HT1080 (cell line): ENCODE data around the gene SHISAL2B. TPM values are rescaled to one million over a fixed set of nuclear protein-coding genes. Genes with fewer than 3 reads are reported as not detected.
"Not testable (repeated sequence)": the region's sequence is repeated elsewhere in the genome, so short reads cannot be mapped to it uniquely, and the experiment has no call there.

ENCODE experiments used
- DNase-seq: peaks from one replicate; pipeline ENCODE4 v3.0.0-alpha.2; 2015; ENCODE audit warnings: low read depth
- total RNA-seq: library from RNA; depleted of rRNA; stranded (reverse); fragments of >200 nt; shearing (Covaris generic); gene quantifications from 2 replicates; pipeline ENCODE4 v1.2.3, GENCODE V29; 2014; rRNA removed

Gene SHISAL2B
- total RNA-seq, 1 experiment from 2014 or later, result 0.10 TPM

DNA sequence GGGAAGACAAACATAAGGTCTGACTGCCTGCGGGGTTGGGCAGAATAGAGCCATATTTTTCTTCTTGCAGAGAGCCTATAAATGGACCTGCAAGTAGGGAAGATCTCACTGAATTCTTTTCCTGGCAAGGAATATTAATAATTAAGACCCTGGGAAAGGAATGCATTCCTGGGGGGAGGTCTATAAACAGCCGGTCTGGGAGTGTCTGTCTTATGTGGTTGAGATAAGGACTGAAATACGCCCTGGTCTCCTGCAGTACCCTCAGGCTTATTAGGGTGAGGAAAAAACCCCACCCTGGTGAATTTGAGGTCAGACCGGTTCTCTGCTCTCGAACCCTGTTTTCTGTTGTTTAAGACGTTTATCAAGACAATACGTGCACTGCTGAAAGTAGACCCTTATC, 6.1 kb downstream of the SHISAL2B start:
- not testable (repeated sequence) for DNase-seq

DNA sequence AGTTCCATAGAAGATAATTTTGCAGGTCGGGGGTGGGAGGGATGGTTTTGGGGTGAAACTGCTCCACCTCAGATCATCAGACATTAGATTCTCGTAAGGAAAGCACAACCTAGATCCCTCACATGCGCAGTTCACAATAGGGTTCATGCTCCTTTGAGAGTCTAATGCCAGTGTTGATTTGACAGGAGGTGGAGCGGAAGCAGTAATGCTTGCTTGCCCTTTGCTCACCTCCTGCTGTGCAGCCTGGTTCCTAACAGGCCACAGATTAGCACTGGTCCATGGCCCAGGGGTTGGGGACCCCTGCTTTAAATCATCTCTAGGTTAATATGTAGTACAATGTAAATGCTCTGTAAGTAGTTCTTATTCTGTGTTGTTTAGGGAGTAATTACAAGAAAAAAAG, 10.5 kb downstream of the SHISAL2B start:
- no peak for DNase-seq

DNA sequence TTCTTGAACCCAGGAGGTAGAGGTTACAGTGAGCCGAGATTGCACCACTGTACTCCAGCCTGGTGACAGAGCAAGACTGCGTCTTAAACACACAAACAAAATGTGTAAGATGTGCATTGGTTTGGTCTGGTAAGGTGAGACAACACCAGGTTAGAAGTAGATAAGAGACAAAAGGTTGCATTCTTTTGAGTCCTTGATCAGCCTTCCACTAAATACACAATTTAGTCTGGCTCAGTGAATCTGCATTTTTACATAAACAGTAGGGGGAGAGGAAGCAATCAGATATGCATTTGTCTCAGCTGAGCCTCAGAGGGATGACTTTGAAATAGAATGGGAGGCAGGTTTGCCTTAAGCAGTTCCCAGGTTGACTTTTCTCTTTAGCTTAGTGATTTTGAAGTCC, 15.8 kb downstream of the SHISAL2B start:
- DNase-seq, result not testable (repeated sequence)

DNA sequence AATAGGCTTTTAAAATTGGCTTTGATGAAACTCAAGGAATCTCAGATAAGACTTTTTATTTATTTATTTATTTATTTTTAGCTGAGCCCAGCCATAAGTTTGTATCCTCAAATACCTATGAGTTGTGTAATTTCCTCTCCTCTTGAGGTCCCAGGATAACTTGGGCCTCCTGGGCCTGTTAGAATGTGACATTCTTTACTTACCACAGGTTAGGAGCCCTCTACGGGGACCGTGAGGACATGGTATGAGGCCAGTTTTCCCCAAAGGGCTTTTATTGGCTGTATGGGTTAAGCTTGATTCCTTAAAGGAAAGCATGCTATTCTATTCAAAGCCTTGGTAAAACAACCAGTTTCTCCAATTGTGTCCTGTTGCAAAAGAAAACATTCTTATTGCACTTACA, 16.9 kb downstream of the SHISAL2B start:
- DNase-seq, result no peak

DNA sequence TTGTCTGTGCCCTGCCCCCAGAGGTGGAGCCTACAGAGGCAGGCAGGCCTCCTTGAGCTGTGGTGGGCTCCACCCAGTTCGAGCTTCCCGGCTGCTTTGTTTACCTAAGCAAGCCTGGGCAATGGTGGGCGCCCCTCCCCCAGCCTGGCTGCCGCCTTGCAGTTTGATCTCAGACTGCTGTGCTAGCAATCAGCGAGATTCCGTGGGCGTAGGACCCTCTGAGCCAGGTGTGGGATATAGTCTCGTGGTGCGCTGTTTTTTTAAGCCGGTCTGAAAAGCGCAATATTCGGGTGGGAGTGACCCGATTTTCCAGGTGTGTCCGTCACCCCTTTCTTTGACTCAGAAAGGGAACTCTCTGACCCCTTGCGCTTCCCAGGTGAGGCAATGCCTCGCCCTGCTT, 24.2 kb downstream of the SHISAL2B start:
- not testable (repeated sequence) for DNase-seq

DNA sequence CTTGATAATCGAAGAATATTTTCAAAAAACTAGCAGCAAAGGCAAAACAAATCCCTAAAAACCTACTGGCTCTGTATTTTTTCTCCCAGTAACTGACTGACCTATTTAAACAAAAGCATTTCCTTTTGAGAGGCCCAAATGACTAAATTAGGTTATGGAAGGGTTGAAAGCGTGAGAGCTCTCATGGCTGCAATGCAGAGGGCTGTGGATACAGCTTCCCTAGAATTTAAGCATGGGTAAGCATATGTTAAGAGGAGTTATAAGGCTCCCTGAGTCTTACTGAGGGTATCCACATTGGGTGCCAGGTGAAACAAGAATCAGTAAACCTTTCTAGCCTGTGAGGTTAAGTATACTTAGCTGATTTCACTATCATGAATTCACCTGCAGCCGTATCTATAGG, 32.3 kb downstream of the SHISAL2B start:
- no peak for DNase-seq

DNA sequence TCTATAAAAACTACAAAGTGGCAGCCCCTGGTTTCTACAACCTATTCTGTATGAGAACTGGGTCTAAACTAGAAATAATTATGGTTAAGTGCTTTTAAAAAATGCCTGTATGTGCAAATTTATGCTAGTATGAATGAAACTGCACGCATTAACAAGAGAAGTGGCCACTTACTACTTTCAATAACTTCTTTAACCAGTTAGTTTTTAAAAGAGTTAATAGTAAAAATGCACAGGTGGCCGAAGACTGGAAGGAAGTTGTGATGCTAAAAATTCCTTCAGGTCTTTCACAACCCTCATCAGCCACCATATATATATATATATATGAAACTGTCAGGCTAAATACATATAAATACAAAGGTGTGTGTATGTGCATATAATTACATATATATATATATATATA, 36.8 kb downstream of the SHISAL2B start:
- no peak for DNase-seq

DNA sequence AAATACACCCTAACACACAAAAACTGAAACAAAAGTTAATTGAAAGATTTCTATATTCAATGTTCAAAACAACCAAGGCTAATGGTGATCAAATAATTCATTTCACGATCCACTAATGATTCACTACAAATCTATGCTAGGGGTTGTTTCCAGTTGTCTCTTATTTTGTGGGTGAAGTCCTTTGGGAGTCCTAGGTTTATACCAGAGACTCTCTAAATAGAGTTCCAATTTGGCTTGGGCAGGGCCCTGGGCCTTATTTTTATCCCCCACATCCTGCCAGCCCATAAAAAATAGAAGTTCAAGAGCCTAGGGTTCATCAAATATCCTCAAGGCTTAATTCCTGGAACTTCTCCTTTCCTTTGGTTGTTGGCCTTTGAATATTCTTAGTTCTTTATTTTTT, 52.1 kb downstream of the SHISAL2B start:
- no peak for DNase-seq

DNA sequence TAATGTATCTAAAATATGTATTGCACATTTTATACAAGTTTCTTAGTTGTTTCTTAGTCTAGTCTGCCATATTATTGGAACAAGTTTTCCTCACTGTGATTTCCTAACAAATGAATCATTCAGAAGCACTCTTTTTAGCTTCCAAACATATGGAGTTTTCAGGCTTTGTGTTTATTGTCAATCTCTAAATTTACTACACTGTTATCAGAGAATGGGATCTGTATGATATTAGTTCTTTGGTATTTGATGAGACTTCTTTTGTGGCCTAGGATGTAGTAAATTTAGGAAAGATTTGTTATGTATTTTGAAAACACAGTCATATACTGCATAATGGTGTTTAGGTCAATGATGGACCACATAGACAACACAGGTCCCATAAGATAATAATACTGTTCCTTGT, 52.5 kb downstream of the SHISAL2B start:
- DNase-seq, result no peak

DNA sequence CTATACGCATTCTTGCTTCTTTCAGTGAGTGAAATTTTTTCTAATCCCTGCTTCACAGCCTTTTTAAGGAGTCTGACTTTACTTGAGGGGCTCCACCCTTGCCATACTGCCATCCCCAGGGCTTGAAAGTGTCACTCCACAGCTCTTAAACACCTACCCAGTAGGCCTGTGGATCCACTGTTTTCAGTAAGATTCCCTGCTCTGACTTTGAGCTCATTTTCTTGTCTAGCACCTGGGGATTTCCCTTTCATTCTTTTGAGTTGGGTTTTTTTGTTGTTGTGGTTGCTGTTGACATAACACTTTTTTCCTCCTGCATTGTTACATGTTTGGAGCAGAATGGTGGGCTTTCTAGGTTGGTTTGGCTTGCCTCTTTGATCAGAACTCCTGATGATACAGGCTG, 54.6 kb downstream of the SHISAL2B start:
- no peak for DNase-seq

DNA sequence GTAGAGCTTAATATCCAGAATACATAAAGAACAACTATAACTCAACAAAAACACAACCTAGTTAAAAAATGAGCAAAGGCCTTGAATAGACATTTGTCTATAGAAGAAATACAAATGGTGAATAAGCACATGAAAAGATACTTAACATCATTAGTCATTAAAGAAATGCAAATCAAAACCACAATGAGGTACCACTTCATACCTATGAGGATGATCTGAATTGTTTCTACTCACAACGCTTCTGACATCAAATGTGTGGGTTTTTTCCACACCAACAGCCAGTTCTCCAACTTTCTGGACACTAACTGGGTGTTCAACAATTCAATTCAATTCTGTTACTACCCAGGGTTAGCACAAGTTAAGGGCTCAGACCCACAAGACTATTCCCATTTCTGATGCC, 56.1 kb downstream of the SHISAL2B start:
- no peak for DNase-seq

DNA sequence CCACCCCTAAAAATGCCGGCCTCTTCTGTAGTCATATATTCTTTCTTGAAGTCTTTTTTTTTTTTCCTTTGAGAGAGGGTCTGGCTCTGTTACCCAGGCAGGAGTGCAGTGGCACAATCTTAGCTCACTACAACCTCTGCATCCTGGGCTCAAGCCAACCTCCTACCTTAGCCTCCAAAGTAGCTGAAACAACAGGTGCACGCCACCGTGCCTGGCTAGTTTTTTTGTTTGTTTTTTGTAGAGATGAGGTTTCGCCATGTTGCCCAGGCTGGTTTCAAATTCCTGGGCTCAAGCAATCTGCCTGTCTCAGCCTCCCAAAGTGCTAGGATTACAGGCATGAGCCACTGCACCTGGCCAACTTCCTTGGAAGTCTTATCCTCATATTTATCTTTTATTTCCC, 59.1 kb downstream of the SHISAL2B start:
- DNase-seq, result no peak

DNA sequence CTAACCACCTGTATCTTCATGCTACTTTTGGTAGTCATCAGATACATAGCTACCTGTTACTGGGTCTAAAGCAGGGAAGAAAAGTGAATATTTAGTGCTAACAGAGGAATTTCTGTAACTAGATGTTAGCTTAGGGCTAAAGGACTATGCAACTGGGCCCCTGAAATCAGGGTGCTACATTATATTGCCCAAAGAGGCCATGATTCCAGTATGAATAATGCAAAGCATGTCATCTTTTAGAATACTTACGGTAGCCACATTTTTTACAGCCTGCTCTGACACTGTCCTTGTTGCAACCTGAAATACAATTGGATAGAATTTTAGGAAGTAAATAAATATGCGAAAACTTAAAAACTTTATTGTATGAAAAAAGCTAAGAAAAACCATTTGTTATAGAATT, 63.8 kb downstream of the SHISAL2B start:
- DNase-seq, result no peak

DNA sequence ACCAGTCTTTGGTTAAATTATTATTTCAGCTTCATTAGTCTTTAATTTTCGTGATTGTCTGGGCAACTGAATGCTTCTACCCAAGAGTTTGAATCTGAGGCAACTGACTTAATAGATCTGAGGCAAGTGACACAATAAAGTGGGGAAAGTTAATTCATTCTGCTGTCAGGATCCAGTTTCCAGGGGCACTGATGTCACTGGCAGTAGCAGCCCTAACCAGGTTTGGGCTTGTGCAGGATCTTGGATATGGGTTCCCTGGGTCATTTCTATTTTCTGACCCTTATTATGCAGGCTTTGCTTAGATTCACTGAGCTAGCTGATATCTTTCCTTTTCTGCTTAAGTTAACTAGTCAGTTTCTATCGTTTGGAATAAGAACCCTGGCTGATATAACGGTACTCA, 68.6 kb downstream of the SHISAL2B start:
- no peak for DNase-seq

DNA sequence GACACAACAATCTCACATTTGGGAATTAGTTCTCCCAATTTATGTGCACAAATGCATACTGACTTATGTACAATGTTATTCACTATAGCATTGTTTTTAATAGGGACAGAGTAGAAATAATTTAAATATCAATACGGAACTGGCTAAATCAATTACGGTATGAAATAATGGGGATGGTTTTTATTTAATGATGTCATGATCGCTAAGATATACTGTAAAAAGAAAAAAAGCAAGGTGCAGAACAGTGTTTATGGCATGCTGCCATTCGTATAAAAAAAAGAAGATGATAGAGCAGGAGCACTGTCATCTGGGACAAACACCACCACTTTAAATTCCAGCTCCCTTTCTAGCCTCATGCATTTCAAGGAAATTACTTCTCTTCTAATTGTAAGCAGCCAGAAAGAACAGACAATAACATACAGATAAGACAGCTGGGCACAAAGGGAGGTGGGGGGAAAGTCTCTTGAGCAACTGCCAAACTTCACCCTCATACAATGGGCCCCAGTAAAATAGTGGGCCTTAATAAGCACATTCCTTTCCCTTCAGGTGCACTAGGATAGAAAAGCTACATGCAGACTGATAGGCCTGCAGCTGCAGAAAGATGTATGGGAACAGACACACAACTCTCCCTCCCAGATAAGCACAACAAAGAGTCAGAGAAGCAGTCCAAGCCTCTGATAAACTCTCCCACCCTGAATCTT, 69.8 kb downstream of the SHISAL2B start:
- DNase-seq, result no peak

DNA sequence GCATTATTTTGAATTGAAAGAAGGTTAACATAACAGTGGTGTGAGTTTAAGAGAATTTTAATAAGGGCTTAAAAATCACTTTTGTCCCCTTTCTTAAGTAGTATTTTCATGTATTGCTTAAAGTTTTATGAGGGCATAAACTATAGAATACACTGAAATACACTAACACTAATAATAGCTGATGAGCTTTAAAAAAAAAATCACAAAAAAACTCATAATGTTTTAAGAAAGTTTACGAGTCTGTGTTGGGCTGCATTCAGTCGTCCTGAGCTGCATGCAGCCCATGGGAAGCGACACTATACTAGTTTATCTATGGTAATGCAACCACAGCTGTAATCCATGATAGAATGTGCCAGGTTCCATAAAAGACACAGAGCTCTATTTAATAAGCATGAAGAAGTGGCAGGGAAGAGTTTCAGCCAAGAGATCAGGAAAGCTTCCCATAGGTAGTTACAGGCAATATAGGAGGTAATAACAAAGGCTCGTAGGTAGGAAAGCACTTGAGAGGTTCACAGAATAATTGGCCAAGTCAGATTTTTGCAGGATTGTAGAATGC, 73.7 kb downstream of the SHISAL2B start:
- DNase-seq, result no peak

DNA sequence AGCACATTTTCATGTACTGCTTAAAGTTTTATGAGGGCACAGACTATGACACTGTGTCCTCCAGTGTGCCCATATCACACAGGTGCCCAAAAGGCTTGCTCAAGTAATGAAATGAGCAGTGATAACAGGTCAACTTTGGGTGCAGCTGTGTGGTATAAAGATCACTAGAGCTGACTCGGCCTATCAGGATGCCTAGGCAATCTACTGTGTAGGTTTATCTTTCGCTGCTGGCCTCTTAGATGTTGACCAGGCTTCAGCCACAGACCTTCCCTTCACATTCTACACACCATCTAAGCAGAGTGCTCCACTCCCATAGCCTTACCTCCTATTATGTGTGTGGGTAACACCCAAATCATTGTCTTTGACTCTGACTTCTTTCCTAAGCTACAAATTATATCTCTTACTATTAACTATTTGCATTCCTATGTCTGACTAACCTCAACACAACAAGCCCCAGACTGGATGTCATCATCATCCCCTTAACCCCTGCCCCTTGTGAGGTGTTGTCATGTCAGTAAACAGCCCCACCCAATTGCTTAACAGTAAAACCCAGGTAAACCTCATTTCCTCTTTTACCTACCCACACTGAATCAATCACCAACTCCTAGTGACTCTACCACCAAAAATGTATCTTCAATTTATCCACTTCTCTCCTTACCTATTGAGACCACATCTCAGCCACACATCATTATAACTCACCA, 75.7 kb downstream of the SHISAL2B start:
- DNase-seq, result peak; percentile 22

DNA sequence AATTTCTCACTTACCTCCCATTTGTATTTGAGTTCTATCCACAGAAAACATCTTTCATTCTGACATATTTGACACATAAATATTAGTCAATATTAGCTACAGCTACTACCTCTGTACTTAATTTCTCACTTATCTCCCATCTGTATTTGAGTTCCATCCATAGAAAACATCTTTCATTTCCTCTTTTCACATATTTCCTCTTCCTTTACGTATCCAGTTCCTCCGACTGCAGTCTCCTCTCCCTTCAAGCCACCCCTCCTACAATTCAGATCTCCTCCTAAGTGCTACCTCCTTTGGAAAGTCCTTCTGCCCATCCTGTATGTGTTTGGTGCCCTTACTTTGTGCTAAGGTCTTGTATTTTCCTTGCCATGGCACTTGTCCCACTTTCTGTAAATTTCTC, 76.6 kb downstream of the SHISAL2B start:
- DNase-seq, result no peak

Other genes with a start within 250 kb of the SHISAL2B start
- not detected in 2 replicates for gene RGS7BP, start 184.5 kb upstream of the SHISAL2B start, total RNA-seq
- 5.6 and 7.6 TPM in 2 replicates for gene SREK1IP1, start 78.2 kb downstream of the SHISAL2B start, total RNA-seq
- gene CWC27, start 78.4 kb downstream of the SHISAL2B start, total RNA-seq, result 13.0 and 13.6 TPM in 2 replicates